Prostate gland (tissue), 2 donors: Measurements from ENCODE around the gene TRMT5.

ENCODE experiments used
- POLR2A ChIP-seq: fragments of 450-650 bp; IDR thresholded peaks from one replicate; pipeline ENCODE4 v1.6.1; 2016; ENCODE audit warnings: antibody characterized with exemption, mild to moderate bottlenecking
- POLR2AphosphoS5 ChIP-seq: sonication (generic); formaldehyde crosslinking; IDR thresholded peaks from one replicate; pipeline ENCODE4 v1.6.1; 2017; ENCODE audit warnings: antibody characterized with exemption
- TF ChIP-seq, protein P1 (sequence below), 4 experiments: fragments of 200-600 bp in 2 of 4; fragments of 450-650 bp in 2 of 4; sonication (generic) in 2 of 4; IDR thresholded peaks; 1 replicate in 3 of 4; 2 replicates in 1 of 4; pipeline ENCODE4 v1.5.1; 2016 to 2019; ENCODE audit warnings: antibody characterized with exemption in 4 of 4, mild to moderate bottlenecking in 2 of 4, moderate library complexity in 2 of 4

DNA sequence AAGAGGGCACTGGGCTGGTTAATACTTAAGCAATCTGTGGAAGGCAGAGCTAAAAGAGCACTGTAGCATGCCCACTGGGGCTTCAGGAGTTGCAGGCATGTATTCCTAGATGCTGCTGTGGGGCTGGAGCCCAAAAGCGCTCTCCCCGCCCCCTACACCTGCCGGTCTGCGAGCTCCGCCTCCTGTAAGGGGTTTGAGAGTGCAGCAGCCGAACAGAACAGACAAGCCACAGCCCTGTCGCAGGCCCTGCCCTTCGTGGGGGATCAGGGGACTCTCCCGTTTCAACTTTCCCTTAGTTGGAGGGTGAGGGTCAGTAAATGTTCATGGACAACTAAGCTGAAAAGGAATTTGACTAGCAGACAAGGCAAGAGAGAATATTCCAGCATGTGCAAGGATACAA, 17.7 kb upstream of the TRMT5 start:
- TF ChIP-seq POLR2A (no peak), POLR2AphosphoS5 (no peak)
- TF ChIP-seq, protein P1, sequence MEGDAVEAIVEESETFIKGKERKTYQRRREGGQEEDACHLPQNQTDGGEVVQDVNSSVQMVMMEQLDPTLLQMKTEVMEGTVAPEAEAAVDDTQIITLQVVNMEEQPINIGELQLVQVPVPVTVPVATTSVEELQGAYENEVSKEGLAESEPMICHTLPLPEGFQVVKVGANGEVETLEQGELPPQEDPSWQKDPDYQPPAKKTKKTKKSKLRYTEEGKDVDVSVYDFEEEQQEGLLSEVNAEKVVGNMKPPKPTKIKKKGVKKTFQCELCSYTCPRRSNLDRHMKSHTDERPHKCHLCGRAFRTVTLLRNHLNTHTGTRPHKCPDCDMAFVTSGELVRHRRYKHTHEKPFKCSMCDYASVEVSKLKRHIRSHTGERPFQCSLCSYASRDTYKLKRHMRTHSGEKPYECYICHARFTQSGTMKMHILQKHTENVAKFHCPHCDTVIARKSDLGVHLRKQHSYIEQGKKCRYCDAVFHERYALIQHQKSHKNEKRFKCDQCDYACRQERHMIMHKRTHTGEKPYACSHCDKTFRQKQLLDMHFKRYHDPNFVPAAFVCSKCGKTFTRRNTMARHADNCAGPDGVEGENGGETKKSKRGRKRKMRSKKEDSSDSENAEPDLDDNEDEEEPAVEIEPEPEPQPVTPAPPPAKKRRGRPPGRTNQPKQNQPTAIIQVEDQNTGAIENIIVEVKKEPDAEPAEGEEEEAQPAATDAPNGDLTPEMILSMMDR (IDR thresholded peaks at IDR 0.05), result no peak
